ENCODE results near the gene IQCK.

The IQCK gene

DNA sequence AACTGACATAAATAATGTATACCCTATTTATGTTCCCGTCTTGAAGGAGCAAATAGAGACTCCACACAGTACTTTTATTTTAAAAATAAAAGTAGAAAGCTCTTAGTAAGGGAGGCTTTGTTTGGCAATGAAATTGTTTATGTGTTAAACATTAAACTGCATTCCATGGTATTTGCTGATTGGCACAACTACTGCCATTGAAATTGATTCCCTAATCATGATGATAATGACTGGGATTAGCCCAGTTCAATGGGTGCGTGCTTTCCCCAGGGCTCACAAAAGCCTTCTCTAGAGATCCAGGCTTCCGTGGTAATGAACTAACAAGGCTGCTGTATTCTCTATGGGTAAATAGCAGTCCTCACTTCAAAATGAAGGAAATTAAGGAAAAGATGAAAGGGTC lies 99.1 kb downstream of the IQCK start:
- TF ChIP-seq FOXM1 (IDR thresholded peaks at IDR 0.05; ENCODE audit: borderline replicate concordance) (no peak), L3MBTL2 (conservative IDR thresholded peaks at IDR 0.05) (no peak), ARNT (IDR thresholded peaks at IDR 0.05) (no peak)
- ChIA-PET POLR2A (no interaction called here), CTCF (no interaction called here)
- DNase-seq (ENCODE audit: extremely low spot score): no peak

- ChIA-PET POLR2A (no interaction called here), CTCF (interaction anchor here (0.7 kb wide), 1 partner anchor 20 kb away, joined by 3 read pairs; no protein-coding TSS in a partner anchor)
- TF ChIP-seq SUZ12 (IDR thresholded peaks at IDR 0.05) (no peak), LEF1 (IDR thresholded peaks at IDR 0.05; ENCODE audit: borderline replicate concordance) (no peak), FOXA1 (IDR thresholded peaks at IDR 0.05) (no peak), TARDBP (IDR thresholded peaks at IDR 0.05) (no peak), FOXK2 (IDR thresholded peaks at IDR 0.05) (no peak), ZNF384 (IDR thresholded peaks at IDR 0.05) (no peak), NFRKB (IDR thresholded peaks at IDR 0.05) (no peak), ELF4 (IDR thresholded peaks at IDR 0.05) (no peak), SP1 (IDR thresholded peaks at IDR 0.05) (no peak), HDGF (IDR thresholded peaks at IDR 0.05; ENCODE audit: borderline replicate concordance) (no peak), FOXM1 (IDR thresholded peaks at IDR 0.05; ENCODE audit: borderline replicate concordance) (no peak), L3MBTL2 (conservative IDR thresholded peaks at IDR 0.05) (no peak), BHLHE40 (IDR thresholded peaks at IDR 0.05; ENCODE audit: borderline replicate concordance) (no peak)
- no peak for DNase-seq (ENCODE audit: extremely low spot score)
Measured at GRCh38 chr16:19817875-19818274, 99.8 kb downstream of the IQCK start.

- ChIA-PET CTCF (no interaction called here), POLR2A (no interaction called here)
- no peak for DNase-seq (ENCODE audit: extremely low spot score)
- no peak for TF ChIP-seq LEF1 (IDR thresholded peaks at IDR 0.05; ENCODE audit: borderline replicate concordance)
- no peak for TF ChIP-seq FOXM1 (IDR thresholded peaks at IDR 0.05; ENCODE audit: borderline replicate concordance)
- TF ChIP-seq SUZ12 (IDR thresholded peaks at IDR 0.05): no peak
- no peak for TF ChIP-seq L3MBTL2 (conservative IDR thresholded peaks at IDR 0.05)
Measured at GRCh38 chr16:19822533-19822932, 104.5 kb downstream of the IQCK start.

GRCh38 chr16:19823322-19823721 lies 105.3 kb downstream of the IQCK start:
- ChIA-PET CTCF (no interaction called here), POLR2A (no interaction called here)
- no peak for TF ChIP-seq ZNF384 (IDR thresholded peaks at IDR 0.05)
- no peak for TF ChIP-seq HDGF (IDR thresholded peaks at IDR 0.05; ENCODE audit: borderline replicate concordance)
- TF ChIP-seq BHLHE40 (IDR thresholded peaks at IDR 0.05; ENCODE audit: borderline replicate concordance): no peak
- TF ChIP-seq ELF4 (IDR thresholded peaks at IDR 0.05): no peak
- no peak for TF ChIP-seq SP1 (IDR thresholded peaks at IDR 0.05)
- TF ChIP-seq ARNT (IDR thresholded peaks at IDR 0.05): no peak
- TF ChIP-seq NFRKB (IDR thresholded peaks at IDR 0.05): no peak
- TF ChIP-seq, protein P1, sequence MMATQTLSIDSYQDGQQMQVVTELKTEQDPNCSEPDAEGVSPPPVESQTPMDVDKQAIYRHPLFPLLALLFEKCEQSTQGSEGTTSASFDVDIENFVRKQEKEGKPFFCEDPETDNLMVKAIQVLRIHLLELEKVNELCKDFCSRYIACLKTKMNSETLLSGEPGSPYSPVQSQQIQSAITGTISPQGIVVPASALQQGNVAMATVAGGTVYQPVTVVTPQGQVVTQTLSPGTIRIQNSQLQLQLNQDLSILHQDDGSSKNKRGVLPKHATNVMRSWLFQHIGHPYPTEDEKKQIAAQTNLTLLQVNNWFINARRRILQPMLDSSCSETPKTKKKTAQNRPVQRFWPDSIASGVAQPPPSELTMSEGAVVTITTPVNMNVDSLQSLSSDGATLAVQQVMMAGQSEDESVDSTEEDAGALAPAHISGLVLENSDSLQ (IDR thresholded peaks at IDR 0.05): no peak
- no peak for TF ChIP-seq CTBP1 (IDR thresholded peaks at IDR 0.05; ENCODE audit: borderline replicate concordance)
- no peak for TF ChIP-seq FOXM1 (IDR thresholded peaks at IDR 0.05; ENCODE audit: borderline replicate concordance)
- no peak for DNase-seq (ENCODE audit: extremely low spot score)

DNA sequence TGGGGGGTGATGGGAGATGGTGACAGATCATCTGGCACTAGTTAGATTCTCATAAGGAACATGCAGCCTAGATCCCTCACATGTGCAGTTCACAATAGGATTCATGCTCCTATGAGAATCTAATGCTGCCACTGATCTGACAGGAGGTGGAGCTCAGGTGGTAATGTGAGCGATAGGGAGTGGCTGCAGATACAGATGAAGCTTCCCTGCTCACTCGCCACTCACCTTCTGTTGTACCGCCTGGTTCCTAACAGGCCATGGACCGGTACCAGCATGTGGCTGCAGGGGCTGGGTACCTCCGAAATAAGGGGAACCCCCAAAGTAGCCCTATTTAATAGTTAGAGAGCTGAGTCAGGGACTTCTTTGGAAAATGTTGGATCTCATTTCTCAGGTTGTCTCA lies 106.1 kb downstream of the IQCK start:
- CTCF ChIA-PET: no interaction called here
- TF ChIP-seq, protein P1 (IDR thresholded peaks at IDR 0.05): no peak
- TF ChIP-seq FOXK2 (IDR thresholded peaks at IDR 0.05) (no peak), SUZ12 (IDR thresholded peaks at IDR 0.05) (no peak), ARNT (IDR thresholded peaks at IDR 0.05) (no peak), NFRKB (IDR thresholded peaks at IDR 0.05) (no peak), SP1 (IDR thresholded peaks at IDR 0.05) (no peak), LEF1 (IDR thresholded peaks at IDR 0.05; ENCODE audit: borderline replicate concordance) (no peak)
- POLR2A ChIA-PET: no interaction called here
- no peak for DNase-seq (ENCODE audit: extremely low spot score)

GRCh38 chr16:19829844-19830692 lies 112.0 kb downstream of the IQCK start:
- no peak for DNase-seq (ENCODE audit: extremely low spot score)
- ChIA-PET POLR2A (no interaction called here), CTCF (no interaction called here)

DNA sequence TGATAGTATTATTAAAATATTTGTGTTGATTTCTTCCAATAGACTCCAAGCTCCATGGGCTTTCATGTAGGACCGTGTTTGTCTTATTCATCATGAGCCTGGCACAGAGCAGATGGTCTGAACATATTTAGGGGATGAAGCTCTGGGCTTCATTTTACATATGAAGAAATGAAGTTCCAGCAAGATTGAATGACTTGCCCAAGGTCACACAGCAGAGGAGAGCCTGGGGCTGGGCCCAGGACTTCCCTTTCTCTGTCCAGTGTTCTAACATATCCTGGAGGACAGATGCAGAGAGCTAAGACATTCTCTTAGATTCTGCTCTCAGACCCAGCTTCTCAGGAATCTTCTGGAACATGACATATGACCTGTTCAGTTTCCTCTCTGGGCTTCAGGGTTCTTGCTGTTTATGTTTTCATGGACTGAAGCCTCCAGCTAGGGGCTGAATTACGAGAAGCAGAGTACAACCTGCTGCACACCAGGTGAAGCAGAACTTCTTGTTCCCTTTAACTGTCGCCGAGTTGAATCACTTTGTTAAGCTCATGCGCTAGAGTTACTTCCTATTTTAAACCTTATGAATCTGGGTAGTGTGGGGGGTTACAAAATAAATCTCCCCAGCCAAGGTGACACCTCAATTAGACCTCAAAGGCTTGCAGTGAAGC lies 113.0 kb downstream of the IQCK start:
- TF ChIP-seq L3MBTL2 (conservative IDR thresholded peaks at IDR 0.05) (no peak), FOXK2 (IDR thresholded peaks at IDR 0.05) (no peak), NFRKB (IDR thresholded peaks at IDR 0.05) (no peak), CTBP1 (IDR thresholded peaks at IDR 0.05; ENCODE audit: borderline replicate concordance) (no peak), ZNF384 (IDR thresholded peaks at IDR 0.05) (no peak), SP1 (IDR thresholded peaks at IDR 0.05) (no peak), BHLHE40 (IDR thresholded peaks at IDR 0.05; ENCODE audit: borderline replicate concordance) (no peak), ARNT (IDR thresholded peaks at IDR 0.05) (no peak), TARDBP (IDR thresholded peaks at IDR 0.05) (no peak), FOXM1 (IDR thresholded peaks at IDR 0.05; ENCODE audit: borderline replicate concordance) (no peak), LEF1 (IDR thresholded peaks at IDR 0.05; ENCODE audit: borderline replicate concordance) (no peak), SUZ12 (IDR thresholded peaks at IDR 0.05) (no peak), ELF4 (IDR thresholded peaks at IDR 0.05) (no peak), HDGF (IDR thresholded peaks at IDR 0.05; ENCODE audit: borderline replicate concordance) (no peak), FOXA1 (IDR thresholded peaks at IDR 0.05) (no peak)
- TF ChIP-seq, protein P1 (IDR thresholded peaks at IDR 0.05): no peak
- CTCF ChIA-PET: no interaction called here
- no peak for DNase-seq (ENCODE audit: extremely low spot score)
- POLR2A ChIA-PET: no interaction called here

More at GRCh38 chr16:19829844-19830692, 112.0 kb downstream of the IQCK start:
- TF ChIP-seq NFRKB (IDR thresholded peaks at IDR 0.05) (no peak), CTBP1 (IDR thresholded peaks at IDR 0.05; ENCODE audit: borderline replicate concordance) (no peak)
